GM20000 (cell line): ENCODE measurements around the gene DES.

ENCODE experiments used
- DNase-seq: peaks from one replicate; pipeline ENCODE4 v3.0.0; 2012; ENCODE audit warnings: low spot score
- TF ChIP-seq, protein P1 (sequence below): IDR thresholded peaks from 2 replicates; pipeline ENCODE4 v1.5.1; 2012; ENCODE audit warnings: mild to moderate bottlenecking, control low read depth; ENCODE audit errors: extremely low read depth, missing control alignments

DES gene

DNA sequence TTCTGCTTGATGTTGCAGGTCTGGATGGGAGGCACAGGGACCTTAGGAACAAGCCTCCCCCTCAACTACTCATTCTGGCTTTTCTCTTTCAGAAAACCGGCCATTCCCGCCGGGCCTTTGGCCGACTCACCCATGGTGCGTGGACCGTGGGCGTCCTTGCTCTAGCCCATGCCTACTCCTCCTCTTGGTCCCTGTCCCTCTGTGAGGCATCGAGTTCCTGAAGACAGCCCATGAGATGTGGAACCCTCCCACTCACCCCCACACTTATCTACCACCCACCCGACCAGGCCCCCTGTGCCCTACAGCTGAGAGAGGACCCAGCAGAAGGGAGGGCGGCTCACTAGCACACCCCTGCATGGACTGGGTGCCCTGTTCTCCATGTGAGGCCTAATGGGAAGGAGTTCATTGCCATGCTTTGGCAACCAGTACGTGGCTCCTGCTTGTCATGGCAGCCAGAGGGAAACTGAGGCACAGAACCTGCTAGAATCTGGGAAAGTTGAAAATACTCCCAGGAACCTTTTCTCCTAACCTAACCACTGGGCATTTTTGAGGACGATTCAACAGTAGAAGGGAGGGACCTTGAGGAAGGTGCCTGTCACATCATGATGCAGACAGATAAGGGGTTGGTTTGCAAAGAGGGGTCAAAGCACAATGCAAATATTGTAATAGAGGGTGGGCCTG lies 25.0 kb downstream of the DES start:
- TF ChIP-seq, protein P1, sequence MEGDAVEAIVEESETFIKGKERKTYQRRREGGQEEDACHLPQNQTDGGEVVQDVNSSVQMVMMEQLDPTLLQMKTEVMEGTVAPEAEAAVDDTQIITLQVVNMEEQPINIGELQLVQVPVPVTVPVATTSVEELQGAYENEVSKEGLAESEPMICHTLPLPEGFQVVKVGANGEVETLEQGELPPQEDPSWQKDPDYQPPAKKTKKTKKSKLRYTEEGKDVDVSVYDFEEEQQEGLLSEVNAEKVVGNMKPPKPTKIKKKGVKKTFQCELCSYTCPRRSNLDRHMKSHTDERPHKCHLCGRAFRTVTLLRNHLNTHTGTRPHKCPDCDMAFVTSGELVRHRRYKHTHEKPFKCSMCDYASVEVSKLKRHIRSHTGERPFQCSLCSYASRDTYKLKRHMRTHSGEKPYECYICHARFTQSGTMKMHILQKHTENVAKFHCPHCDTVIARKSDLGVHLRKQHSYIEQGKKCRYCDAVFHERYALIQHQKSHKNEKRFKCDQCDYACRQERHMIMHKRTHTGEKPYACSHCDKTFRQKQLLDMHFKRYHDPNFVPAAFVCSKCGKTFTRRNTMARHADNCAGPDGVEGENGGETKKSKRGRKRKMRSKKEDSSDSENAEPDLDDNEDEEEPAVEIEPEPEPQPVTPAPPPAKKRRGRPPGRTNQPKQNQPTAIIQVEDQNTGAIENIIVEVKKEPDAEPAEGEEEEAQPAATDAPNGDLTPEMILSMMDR, result no peak
- DNase-seq, result no peak

DNA sequence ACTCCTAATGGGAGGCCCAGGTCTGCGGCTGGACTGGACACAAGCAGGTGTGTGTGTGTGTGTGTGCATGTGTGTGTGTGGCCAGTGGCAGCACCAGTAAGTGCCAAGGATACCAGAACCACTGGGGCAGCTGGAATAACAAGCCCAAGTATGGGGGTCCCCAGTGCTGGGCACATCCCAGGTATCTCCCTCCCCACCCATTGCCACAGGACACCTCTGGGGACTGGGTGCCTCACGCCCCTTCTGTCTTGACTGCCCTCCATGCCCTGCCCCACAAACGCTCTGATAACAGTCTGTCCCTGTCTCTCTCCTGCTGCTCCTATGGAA lies 25.5 kb downstream of the DES start:
- TF ChIP-seq, protein P1, result no peak
- DNase-seq, result no peak

DNA sequence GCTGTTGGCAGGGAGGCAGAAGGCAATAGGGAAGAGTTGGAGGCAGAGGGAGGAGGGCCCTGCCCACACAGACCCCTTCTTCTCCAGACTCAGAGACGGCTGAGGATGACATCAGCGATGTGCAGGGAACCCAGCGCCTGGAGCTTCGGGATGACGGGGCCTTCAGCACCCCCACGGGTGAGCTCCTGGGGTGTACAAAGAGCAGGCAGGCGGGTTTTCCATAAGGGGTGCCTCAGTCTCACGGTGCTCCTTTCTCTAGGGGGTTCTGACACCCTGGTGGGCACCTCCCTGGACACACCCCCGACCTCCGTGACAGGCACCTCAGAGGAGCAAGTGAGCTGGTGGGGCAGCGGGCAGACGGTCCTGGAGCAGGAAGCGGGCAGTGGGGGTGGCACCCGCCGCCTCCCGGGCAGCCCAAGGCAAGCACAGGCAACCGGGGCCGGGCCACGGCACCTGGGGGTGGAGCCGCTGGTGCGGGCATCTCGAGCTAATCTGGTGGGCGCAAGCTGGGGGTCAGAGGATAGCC lies 26.5 kb downstream of the DES start:
- TF ChIP-seq, protein P1, result no peak
- no peak for DNase-seq

DNA sequence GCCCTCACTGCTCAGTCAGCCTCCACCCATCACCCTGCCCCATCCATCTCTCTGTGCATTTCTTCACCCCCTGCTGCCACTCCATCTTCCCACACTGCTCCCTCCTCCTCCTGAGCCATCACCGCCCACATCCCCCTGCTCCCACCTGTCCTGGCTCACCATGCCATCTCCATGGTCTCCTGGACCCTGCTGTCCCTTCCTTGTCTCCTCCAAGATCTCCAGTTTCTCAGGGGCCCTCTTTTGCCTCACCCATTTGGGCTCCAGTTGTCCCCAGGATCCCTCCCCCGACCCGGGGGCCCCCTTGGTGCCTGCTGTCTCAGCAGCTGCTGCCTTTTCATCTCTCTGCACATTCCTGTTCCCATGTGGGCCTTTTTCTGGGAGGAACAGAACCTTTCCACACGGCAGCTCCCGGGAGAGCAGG lies 27.1 kb downstream of the DES start:
- TF ChIP-seq, protein P1, result no peak
- no peak for DNase-seq

DNA sequence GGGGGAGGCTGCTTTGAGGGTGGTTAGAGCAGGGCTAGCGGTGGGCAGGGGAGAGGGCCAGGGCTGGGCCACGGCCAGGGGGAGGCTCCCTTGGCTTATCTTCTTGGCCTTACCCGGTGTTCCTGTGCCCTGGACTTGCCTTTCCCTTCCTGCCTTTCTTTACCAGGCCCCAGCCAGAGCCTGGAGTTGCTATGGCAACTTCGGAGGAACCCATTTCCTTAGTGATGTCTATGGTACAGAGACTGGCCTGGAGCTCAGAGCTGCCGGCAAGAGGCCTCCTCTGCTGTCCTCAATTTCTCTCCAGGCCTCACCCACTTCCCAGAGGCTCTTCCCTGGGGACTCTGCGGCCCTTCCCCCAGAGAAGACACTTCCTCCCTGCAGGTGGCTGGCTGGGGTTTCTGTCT lies 27.9 kb downstream of the DES start:
- TF ChIP-seq, protein P1, result no peak
- DNase-seq, result no peak

DNA sequence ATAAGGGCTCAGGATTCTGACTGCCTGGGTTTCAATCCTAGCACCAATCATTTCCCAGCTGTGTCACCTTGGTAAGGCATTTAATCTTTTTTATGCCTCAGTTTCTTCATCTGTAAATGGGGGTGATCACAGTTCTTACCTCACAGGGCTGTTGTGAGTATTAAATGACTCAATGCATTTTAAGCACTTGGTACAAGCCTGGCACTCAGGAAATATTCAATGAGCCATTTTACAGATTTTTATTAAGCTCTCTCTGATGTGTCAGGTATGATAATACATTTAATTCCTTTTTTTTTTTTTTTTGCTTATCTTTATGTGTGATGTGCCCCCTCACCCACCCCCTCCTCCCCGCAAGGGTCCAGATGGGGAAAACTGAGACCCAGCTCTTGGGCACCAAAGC lies 28.5 kb downstream of the DES start:
- TF ChIP-seq, protein P1, result no peak
- no peak for DNase-seq

DNA sequence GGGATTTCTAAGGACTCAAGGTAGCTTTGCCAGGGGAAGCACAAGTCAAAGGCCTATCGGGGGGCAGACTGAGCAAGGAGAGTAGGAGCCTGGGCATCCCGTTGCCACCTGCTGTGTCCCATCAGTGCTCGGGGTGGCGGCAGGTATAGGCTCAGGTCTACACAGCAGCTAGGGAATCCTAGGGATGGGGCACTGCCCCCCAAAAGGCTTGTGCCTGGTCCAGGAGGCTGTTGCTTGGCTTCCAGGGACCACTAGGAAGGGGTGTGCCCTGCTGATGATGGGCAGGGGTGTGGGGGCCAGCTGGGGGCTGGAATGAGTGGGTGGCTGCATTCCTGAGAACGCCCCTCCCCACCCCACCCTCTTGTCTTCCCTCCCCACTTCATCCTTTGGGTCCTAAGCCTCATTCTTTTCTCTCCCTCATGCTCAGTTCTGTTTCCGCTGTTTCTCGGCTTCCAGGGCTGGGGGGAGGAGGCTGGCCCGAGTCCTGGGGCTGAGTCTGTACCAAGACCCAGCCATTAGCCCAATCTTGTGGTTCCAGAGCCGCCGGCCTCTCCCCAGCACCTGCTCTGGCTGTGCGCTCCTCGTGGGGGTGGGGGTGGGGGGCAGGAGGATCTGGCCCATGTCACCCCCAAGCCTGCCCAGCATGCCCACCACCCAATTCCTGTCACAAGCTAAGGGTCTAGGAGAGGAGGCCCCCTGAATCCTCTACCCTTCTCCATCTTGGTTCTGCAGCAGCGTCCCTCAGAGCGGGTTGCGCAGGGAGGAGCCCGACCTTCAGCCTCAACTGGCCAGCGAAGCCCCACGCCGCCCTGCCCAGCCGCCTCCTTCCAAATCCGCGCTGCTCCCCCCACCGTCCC lies 29.3 kb downstream of the DES start:
- TF ChIP-seq, protein P1, result no peak
- DNase-seq, result no peak
